Adipose tissue (tissue), 3 donors: ENCODE measurements around the gene MIF. TPM values are rescaled to one million over a fixed set of nuclear protein-coding genes. Genes with fewer than 3 reads are reported as not detected.
"Not testable (repeated sequence)": the region's sequence is repeated elsewhere in the genome, so short reads cannot be mapped to it uniquely, and the experiment has no call there.

Experiments used
- H3K27ac ChIP-seq: one replicate; pipeline ENCODE4 v1.5.1; 2013; ENCODE audit warnings: low read depth, low read length
- WGBS, 3 donors: extraction: QIAGEN DNeasy Blood & Tissue Kit; methylation state at CpG; one replicate each; pipeline ENCODE4 v1.1.7; 2013; 5-methylcytosine and 5-hydroxymethylcytosine counted together
- polyA plus RNA-seq, 3 donors: library from polyadenylated mRNA; stranded (reverse); fragments of 200-250 nt; gene quantifications; one replicate each; pipeline ENCODE4 v1.2.3, GENCODE V29; 2013
- donor health status: healthy with polysubstance abuse.
- donor health status: Bipolar disorder and iron deficiency.
- donor health status: healthy.

Gene MIF
- polyA plus RNA-seq, 3 donors, result 327 to 436 (median 380) TPM

- WGBS, 3 donors, result 91 to 92% (median 92%) methylated on average over 3 of the region's 3 CpGs
These were observed 3.1 kb downstream of the MIF start for GRCh38 chr22:23897320-23897719.

DNA sequence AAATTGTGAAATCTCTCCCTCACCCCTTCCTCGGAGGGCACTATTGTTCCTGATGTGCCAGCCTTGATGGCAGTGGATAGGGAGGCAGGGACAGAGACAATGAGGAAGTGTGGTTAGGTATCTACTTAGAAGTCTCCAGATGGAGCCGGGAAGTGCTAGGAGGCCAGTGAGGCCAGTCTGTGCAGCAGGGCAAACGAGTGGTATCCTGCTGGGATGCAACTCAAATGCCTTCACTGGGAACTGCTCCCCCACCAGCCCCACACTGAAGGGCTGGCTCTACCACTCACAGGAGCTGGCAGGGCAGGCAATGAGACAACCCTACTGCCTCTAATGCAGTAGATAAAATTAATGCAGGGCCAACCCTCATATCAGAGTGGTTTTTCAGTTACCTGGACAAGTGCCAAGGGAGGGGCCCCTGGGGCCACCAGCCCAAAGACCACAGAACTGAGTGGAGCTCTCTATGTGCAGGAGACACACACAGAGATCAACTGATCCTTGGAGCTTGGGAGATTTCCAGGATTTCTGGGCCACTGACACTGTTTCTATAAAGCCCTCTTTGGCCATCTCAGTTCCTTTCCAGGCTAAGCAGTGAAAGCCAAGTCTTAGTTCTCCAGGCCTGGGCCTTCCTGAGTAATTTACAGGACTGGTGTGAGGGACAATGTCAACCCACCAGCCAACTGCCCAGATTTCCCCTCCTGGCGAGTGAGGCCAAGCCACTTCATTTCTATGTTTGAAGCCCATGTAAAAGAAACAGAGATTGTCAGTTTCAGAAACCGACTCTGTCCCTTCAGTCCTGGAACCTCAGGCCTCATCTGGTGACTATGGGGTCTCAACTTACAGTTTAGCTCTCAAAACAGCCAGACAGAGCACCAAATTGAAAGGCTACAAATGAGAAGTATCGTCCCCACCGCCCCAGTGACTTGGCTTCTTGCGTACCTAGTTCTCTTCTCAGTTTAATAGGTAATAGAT lies 4.1 kb downstream of the MIF start:
- no peak overlapping the region for H3K27ac ChIP-seq
- WGBS, 3 donors, result 57 to 67% (median 64%) methylated on average over 8 of the region's 8 CpGs

More at GRCh38 chr22:23897320-23897719, 3.1 kb downstream of the MIF start:
- no peak overlapping the region for H3K27ac ChIP-seq

DNA sequence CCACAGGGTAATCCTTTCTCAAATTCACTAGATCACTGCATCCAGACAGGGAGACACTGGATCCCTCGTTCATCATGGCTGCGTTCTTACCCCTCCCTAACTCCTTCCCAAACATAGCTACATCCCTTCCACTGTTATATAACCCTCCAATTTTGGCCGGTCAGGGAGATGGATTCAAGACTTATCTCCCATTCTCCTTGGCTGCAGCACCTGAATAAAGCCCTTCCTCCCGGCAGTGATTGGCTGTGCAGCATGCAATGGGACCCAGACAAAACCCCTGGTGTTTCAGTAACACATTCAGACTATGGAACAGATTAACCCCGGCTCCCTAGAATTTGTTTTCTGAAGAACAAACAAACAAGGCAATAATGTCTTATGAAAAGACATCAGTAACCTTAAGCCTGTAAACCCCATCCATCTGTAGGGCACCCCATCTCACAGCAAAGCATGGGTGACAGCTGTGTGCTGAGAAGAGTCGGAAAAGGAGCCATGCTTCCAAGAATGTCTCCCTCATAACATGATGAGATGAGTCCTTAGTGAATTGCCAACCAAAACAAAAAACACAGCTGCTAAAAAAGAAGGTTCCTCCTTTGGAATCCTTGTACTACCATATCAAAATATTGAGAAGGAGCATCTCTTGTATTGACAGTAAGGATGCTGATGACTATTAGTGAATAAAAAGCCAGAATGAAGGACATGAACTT lies 5.0 kb downstream of the MIF start:
- H3K27ac ChIP-seq, result no peak overlapping the region
- 82 to 89% (median 82%) methylated on average over 6 of the region's 6 CpGs for WGBS, 3 donors

DNA sequence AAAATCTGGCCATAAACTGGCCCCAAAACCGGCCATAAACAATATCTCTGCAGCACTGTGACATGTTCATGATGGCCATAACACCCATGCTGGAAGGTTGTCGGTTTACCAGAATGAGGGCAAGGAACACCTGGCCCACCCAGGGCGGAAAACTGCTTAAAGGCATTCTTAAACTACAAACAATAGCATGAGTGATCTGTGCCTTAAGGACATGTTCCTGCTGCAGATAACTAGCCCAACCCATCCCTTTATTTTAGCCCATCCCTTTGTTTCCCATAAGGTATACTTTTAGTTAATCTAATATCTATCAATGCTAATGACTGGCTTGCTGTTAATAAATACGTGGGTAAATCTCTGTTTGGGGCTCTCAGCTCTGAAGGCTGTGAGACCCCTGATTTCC lies 6.0 kb downstream of the MIF start:
- 76 to 96% (median 93%) methylated on average over 4 of the region's 4 CpGs for WGBS, 3 donors
- H3K27ac ChIP-seq, result not testable (repeated sequence)

DNA sequence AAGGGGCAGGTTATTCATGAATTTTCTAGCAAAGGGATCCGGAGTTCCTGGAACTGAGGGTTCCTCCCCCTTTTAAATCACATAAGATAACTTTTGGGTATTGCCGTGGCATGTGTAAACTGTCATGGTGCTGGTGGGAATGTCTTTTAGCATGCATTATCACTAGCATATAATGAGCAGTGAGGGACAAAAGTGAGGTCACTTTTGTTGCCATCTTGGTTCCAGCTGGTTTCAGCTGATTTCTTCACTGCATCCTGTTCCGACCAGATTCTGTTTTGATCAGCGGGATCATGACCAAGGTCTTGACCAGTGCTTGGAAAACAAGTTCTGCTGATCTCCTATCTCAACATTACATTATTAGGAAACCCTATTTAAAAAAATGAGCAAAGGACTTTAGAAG lies 7.4 kb downstream of the MIF start:
- no peak overlapping the region for H3K27ac ChIP-seq
- WGBS, 3 donors, result 88 to 90% (median 90%) methylated on average over 4 of the region's 4 CpGs

GRCh38 chr22:23903328-23903971 lies 9.3 kb downstream of the MIF start:
- WGBS, 3 donors, result 87 to 90% (median 87%) methylated on average over 8 of the region's 8 CpGs
- no peak overlapping the region for H3K27ac ChIP-seq

- H3K27ac ChIP-seq, result no peak overlapping the region
- WGBS, 3 donors, result 72 to 74% (median 74%) methylated on average over 5 of the region's 5 CpGs
These were observed 10.5 kb downstream of the MIF start for GRCh38 chr22:23904573-23905254.

- H3K27ac ChIP-seq, result no peak overlapping the region
- 86 to 99% (median 93%) methylated on average over 4 of the region's 4 CpGs for WGBS, 3 donors
These were observed 12.5 kb downstream of the MIF start for GRCh38 chr22:23906641-23907040.

DNA sequence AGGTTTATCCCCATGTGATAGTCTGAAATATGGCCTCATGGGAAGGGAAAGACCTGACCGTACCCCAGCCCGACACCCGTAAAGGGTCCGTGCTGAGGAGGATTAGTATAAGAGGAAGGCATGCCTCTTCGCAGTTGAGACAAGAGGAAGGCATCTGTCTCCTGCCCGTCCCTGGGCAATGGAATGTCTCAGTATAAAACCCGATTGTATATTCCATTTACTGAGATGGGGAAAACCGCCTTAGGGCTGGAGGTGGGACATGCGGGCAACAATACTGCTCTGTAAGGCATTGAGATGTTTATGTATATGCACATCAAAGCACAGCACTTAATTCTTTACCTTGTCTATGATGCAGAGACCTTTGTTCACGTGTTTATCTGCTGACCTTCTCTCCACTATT lies 13.2 kb downstream of the MIF start:
- 57 to 73% (median 71%) methylated on average over 10 of the region's 10 CpGs for WGBS, 3 donors
- H3K27ac ChIP-seq, result not testable (repeated sequence)

- 63 to 74% (median 74%) methylated on average over 11 of the region's 11 CpGs for WGBS, 3 donors
- no peak overlapping the region for H3K27ac ChIP-seq
These were observed 14.5 kb downstream of the MIF start for GRCh38 chr22:23908587-23909205.

GRCh38 chr22:23909296-23909898 lies 15.2 kb downstream of the MIF start:
- no peak overlapping the region for H3K27ac ChIP-seq
- WGBS, 3 donors, result 47 to 54% (median 52%) methylated on average over 6 of the region's 6 CpGs

DNA sequence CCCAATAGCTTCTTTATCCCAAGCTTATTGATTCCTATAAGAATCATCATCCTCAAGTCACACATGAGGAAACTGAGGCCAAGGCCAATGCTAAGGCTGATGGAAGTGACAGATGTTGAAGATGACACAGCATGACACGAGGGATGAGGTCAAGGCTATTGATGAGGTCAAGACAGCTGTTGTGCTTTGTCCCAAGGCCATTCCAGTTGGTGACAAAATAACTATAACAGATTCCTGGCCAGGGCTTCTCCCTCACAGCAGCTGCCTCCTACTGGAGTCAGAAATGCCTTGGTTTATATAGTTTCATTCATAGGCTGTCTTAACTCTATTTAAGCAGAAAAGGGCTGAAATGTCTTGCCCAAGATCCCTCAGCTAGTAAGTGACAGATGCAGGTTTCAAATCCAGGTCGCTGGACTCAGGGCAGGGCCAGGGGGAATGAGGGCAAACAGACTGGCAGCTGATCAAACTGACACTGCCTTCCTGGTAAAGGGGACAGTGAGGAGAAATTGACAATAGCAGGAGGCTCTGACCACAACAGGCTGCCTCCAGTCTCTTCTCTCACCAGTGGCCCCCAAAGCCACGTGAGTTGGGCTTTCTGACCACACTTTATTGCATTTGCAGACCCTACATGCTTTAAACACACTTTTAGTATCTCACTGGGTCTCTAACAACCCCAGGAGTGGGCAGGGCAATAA lies 16.5 kb downstream of the MIF start:
- 68 to 93% (median 88%) methylated on average over 3 of the region's 3 CpGs for WGBS, 3 donors
- no peak overlapping the region for H3K27ac ChIP-seq

GRCh38 chr22:23911318-23911980 lies 17.3 kb downstream of the MIF start:
- no peak overlapping the region for H3K27ac ChIP-seq
- 88 to 92% (median 90%) methylated on average over 12 of the region's 12 CpGs for WGBS, 3 donors

DNA sequence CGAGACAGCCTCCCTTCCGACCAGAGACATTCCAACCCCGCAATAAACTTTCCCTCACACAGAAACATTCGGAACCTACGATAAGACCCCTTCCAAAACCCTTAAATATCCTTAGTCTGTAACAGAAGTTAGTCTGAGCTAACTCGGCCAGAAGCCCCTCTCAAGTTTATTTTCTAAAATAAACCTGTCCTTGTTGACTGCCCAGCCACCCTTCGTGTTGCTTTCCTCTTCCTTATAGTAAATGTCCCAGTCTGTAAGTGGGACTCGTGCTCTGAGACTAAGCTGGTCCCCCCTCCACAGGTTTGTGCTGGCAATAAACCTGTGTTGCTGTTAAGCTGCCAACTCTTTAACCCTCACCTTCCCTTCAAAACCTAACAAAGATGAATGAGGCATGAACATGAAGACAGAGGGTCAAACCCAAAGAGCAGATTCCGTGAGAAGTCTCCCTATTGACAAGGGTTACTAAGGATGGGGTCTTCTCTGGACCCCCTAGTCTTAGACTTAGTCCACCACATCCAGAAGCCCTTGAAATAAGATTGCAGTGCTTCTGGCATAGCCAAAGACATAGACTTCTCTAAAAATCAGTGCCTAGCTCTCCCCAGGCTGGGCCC lies 18.2 kb downstream of the MIF start:
- WGBS, 3 donors, result 85 to 94% (median 88%) methylated on average over 9 of the region's 9 CpGs
- H3K27ac ChIP-seq, result no peak overlapping the region

DNA sequence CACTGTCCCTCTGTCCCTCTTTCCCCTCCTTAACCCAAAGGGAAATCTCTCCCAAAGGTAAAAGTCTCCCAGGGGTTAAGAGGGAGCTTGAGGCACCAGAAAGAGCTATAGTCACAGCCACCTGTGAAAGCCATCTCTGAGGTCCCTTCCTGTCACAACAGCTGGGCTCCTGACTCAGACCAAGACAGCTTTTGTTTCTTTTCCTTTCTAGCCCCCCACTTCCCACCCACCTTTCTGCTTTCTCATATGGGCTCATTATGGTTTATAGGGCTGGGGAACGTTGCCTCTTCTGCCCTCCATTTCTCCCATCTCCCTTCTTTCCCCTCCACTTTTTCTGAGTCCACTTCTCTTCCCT lies 19.1 kb downstream of the MIF start:
- WGBS, 3 donors, result 0% methylated on average over 1 of the region's 1 CpG
- H3K27ac ChIP-seq, result peak overlapping the region; percentile 51

DNA sequence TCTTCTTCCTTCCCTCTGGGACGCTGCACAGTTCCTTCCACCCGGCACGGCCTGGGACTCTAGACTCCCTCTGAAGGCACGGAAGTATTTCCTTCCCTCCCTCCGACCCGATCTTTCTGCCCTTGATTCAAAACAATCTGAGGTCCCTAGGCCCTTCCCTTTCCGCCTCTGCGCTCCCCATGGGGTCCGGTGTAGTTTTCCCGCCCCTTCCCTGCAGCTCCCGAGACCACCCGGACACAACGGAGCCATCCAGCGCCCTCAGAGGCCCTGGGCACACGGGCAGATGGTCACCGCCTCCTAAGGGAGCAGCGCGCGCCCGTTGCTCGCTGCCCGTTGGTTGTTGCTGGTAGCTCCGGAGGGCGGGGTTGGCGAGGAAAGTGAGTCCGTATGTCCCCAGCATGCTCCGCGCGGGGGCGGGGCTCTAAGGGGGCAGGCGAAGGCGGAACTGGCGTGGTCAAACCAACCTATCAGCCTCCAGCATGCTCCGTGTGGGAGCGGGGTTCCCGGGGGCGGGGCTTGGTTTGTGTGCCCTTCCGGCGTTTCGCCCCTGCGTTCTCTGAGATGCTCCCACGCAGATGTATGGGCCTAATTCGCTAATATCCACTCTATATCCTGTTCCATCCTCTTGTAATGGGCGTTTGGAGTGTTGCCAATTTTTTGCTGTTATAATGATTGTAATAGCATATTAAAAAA lies 19.6 kb downstream of the MIF start:
- WGBS, 3 donors, result 0 to 1% (median 0%) methylated on average over 44 of the region's 44 CpGs
- H3K27ac ChIP-seq, result peak overlapping the region; percentile 51
